KMS-11 (cell line): ENCODE data around the gene ZCWPW1.

Source experiments
- H2AFZ ChIP-seq: fragments of 200-600 bp; sonication (generic); 2 replicates; pipeline ENCODE4 v1.6.1; 2016; ENCODE audit warnings: antibody characterized with exemption, mixed run types, low read depth
- H3K27ac ChIP-seq: fragments of 200-600 bp; sonication (generic); 2 replicates; pipeline ENCODE4 v1.6.1; 2016; ENCODE audit warnings: mild to moderate bottlenecking, mixed run types
- H3K27me3 ChIP-seq: fragments of 200-600 bp; sonication (generic); 2 replicates; pipeline ENCODE4 v1.6.1; 2017; ENCODE audit warnings: mild to moderate bottlenecking, low read depth, mixed run types, moderate library complexity; ENCODE audit not compliant: insufficient read depth
- H3K36me3 ChIP-seq: fragments of 200-600 bp; sonication (generic); 2 replicates; pipeline ENCODE4 v1.6.1; 2017; ENCODE audit warnings: mild to moderate bottlenecking, mixed run types; ENCODE audit not compliant: insufficient read depth
- H3K4me1 ChIP-seq: fragments of 200-600 bp; sonication (generic); 2 replicates; pipeline ENCODE4 v1.6.1; 2016; ENCODE audit warnings: mild to moderate bottlenecking, low read depth, mixed run types; ENCODE audit not compliant: poor library complexity, severe bottlenecking
- H3K4me2 ChIP-seq: fragments of 200-600 bp; sonication (generic); 2 replicates; pipeline ENCODE4 v1.7.0; 2016; ENCODE audit warnings: mild to moderate bottlenecking, mixed run types
- H3K4me3 ChIP-seq: fragments of 200-600 bp; sonication (generic); IDR thresholded peaks from 2 replicates; pipeline ENCODE4 v1.6.1; 2017; ENCODE audit warnings: low read depth, low read length, mixed read lengths; ENCODE audit not compliant: insufficient read depth
- H3K79me2 ChIP-seq: fragments of 200-600 bp; sonication (generic); 2 replicates; pipeline ENCODE4 v1.6.1; 2016; ENCODE audit warnings: low read depth, mixed run types; ENCODE audit not compliant: insufficient read depth
- H3K9ac ChIP-seq: fragments of 200-600 bp; sonication (generic); 2 replicates; pipeline ENCODE4 v1.6.1; 2016; ENCODE audit warnings: mild to moderate bottlenecking, mixed run types
- H4K20me1 ChIP-seq: fragments of 200-600 bp; sonication (generic); 2 replicates; pipeline ENCODE4 v1.6.1; 2016; ENCODE audit warnings: mild to moderate bottlenecking, mixed run types; ENCODE audit not compliant: insufficient read depth
- CTCF ChIP-seq: fragments of 200-600 bp; sonication (generic); conservative IDR thresholded peaks from 2 replicates; pipeline ENCODE4 v1.6.1; 2017; ENCODE audit warnings: low read depth, mild to moderate bottlenecking, antibody characterized with exemption, low read length, moderate library complexity, mixed read lengths

The ZCWPW1 gene

GRCh38 chr7:100469227-100470044 lies 40.9 kb upstream of the ZCWPW1 start:
- Histone ChIP-seq H3K27ac (no peak overlapping the region), H3K4me2 (no peak overlapping the region), H3K4me1 (peaks cover 11% of the 10 kb centered on the region), H3K9ac (no peak overlapping the region), H2AFZ (no peak overlapping the region), H3K4me3 (no peak overlapping the region), H4K20me1 (no peaks in the 10 kb centered on the region), H3K79me2 (no peaks in the 10 kb centered on the region), H3K27me3 (no peaks in the 10 kb centered on the region), H3K36me3 (no peaks in the 10 kb centered on the region; the same call in 1 of the 2 replicates)
- TF ChIP-seq CTCF, result peak; percentile 89

- no peak overlapping the region for H2AFZ ChIP-seq
- no peaks in the 10 kb centered on the region for H4K20me1 ChIP-seq
- H3K4me2 ChIP-seq, result no peak overlapping the region
- H3K27me3 ChIP-seq, result no peaks in the 10 kb centered on the region
- peaks cover 4% of the 10 kb centered on the region for H3K4me1 ChIP-seq
- no peak overlapping the region for H3K27ac ChIP-seq
- H3K4me3 ChIP-seq, result no peak overlapping the region
- H3K36me3 ChIP-seq, result no peaks in the 10 kb centered on the region
- TF ChIP-seq CTCF, result no peak
- H3K9ac ChIP-seq, result no peak overlapping the region
- H3K79me2 ChIP-seq, result no peaks in the 10 kb centered on the region
Measured at GRCh38 chr7:100467638-100468373, 39.3 kb upstream of the ZCWPW1 start.

- Histone ChIP-seq H3K4me3 (no peak overlapping the region), H3K79me2 (no peaks in the 10 kb centered on the region), H4K20me1 (no peaks in the 10 kb centered on the region), H3K27me3 (no peaks in the 10 kb centered on the region), H2AFZ (no peak overlapping the region), H3K27ac (no peak overlapping the region), H3K36me3 (no peaks in the 10 kb centered on the region), H3K9ac (no peak overlapping the region), H3K4me1 (peaks cover 3% of the 10 kb centered on the region), H3K4me2 (no peak overlapping the region)
- no peak for TF ChIP-seq CTCF
Measured at GRCh38 chr7:100466653-100467605, 38.4 kb upstream of the ZCWPW1 start.

GRCh38 chr7:100465702-100466311 lies 37.3 kb upstream of the ZCWPW1 start:
- Histone ChIP-seq H3K79me2 (no peaks in the 10 kb centered on the region), H2AFZ (no peak overlapping the region), H3K4me3 (no peak overlapping the region), H3K27me3 (no peaks in the 10 kb centered on the region), H4K20me1 (no peaks in the 10 kb centered on the region), H3K27ac (no peak overlapping the region), H3K4me1 (peaks cover 3% of the 10 kb centered on the region), H3K9ac (no peak overlapping the region), H3K4me2 (no peak overlapping the region), H3K36me3 (no peaks in the 10 kb centered on the region)
- no peak for TF ChIP-seq CTCF
